ENCODE data around the gene KANK4.

Gene KANK4

DNA sequence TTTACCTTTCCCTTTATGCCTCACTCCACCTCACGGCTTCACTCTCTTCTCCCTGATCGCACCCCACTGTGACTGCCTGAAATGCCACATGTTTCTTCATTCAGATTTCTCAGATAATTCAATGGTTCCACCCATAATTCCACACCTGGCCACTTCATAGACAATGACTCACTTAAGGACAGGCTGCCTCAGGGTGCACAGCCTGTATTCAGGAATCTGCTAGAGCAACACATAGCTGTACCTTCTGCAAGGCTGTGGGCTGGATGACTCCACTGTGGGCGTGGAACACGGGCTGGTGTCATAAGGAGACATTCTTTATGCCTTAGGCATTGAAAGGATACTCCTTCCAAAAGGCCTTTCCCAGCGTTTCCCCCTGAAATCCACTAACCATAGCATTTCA lies 88.5 kb downstream of the KANK4 start:
- Histone ChIP-seq H3K79me2 (ENCODE audit: insufficient read depth, low read length) (no peaks in the 10 kb centered on the region), H3F3A (ENCODE audit: insufficient read depth) (no peaks in the 10 kb centered on the region), H4K20me1 (ENCODE audit: low read depth, low read length) (no peaks in the 10 kb centered on the region), H3K27ac (ENCODE audit: low read depth, low read length) (no peak overlapping the region), H3K9me3 (ENCODE audit: insufficient read depth, low read length) (no peaks in the 10 kb centered on the region), H3K36me3 (ENCODE audit: low read length) (no peaks in the 10 kb centered on the region), H3K9me2 (replicated peaks; ENCODE audit: insufficient read depth, low read length) (no peaks in the 10 kb centered on the region), H3K9ac (ENCODE audit: low read length) (no peak overlapping the region), H3K4me3 (ENCODE audit: insufficient read depth, low read length, poor library complexity, severe bottlenecking) (no peak overlapping the region), H2AFZ (ENCODE audit: low read depth, low read length, severe bottlenecking) (no peak overlapping the region), H3K4me2 (ENCODE audit: low read depth, low read length, poor library complexity, severe bottlenecking) (no peak overlapping the region), H3K27me3 (ENCODE audit: low read length) (no peaks in the 10 kb centered on the region)
- TF ChIP-seq EZH2phosphoT487 (conservative IDR thresholded peaks at IDR 0.05; ENCODE audit: low read length) (no peak), CTCF (IDR thresholded peaks at IDR 0.05; ENCODE audit: insufficient read depth, low read length, poor library complexity, severe bottlenecking) (no peak)

GRCh38 chr1:62229932-62230331 lies 89.3 kb downstream of the KANK4 start:
- Histone ChIP-seq H3K27me3 (ENCODE audit: low read length) (no peaks in the 10 kb centered on the region), H4K20me1 (ENCODE audit: low read depth, low read length) (no peaks in the 10 kb centered on the region), H3K9me2 (replicated peaks; ENCODE audit: insufficient read depth, low read length) (no peaks in the 10 kb centered on the region), H3K4me3 (ENCODE audit: insufficient read depth, low read length, poor library complexity, severe bottlenecking) (no peak overlapping the region), H3K9ac (ENCODE audit: low read length) (no peak overlapping the region), H3K36me3 (ENCODE audit: low read length) (no peaks in the 10 kb centered on the region), H3F3A (ENCODE audit: insufficient read depth) (no peaks in the 10 kb centered on the region), H3K9me3 (ENCODE audit: insufficient read depth, low read length) (no peaks in the 10 kb centered on the region), H2AFZ (ENCODE audit: low read depth, low read length, severe bottlenecking) (no peak overlapping the region), H3K27ac (ENCODE audit: low read depth, low read length) (no peak overlapping the region), H3K4me2 (ENCODE audit: low read depth, low read length, poor library complexity, severe bottlenecking) (no peak overlapping the region), H3K79me2 (ENCODE audit: insufficient read depth, low read length) (no peaks in the 10 kb centered on the region)
- TF ChIP-seq EZH2phosphoT487 (conservative IDR thresholded peaks at IDR 0.05; ENCODE audit: low read length): no peak
- TF ChIP-seq CTCF (IDR thresholded peaks at IDR 0.05; ENCODE audit: insufficient read depth, low read length, poor library complexity, severe bottlenecking): no peak

DNA sequence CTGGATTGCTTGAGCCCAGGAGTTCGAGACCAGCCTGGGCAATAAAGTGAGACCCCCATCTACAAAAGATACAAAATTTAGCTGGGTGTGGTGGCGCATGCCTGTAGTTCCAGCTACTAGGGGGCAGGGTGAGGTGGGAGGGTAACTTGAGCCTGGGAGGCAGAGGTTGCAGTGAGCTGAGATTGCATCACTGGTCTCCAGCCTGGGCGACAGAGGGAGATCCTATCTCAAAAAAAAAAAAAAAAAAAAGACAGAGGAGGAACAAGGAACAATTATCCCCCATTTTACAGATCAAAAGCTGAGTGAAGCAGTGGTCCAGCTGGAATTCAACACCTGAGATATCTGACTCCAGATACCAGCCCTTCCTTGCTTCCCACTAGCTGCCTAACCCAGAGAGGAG lies 89.8 kb downstream of the KANK4 start:
- H3K27ac ChIP-seq (ENCODE audit: low read depth, low read length): no peak overlapping the region
- no peak overlapping the region for H3K9ac ChIP-seq (ENCODE audit: low read length)
- no peaks in the 10 kb centered on the region for H3K36me3 ChIP-seq (ENCODE audit: low read length)
- no peaks in the 10 kb centered on the region for H3K27me3 ChIP-seq (ENCODE audit: low read length)
- no peaks in the 10 kb centered on the region for H4K20me1 ChIP-seq (ENCODE audit: low read depth, low read length)
- no peak overlapping the region for H2AFZ ChIP-seq (ENCODE audit: low read depth, low read length, severe bottlenecking)
- H3K9me3 ChIP-seq (ENCODE audit: insufficient read depth, low read length): no peaks in the 10 kb centered on the region
- TF ChIP-seq EZH2phosphoT487 (conservative IDR thresholded peaks at IDR 0.05; ENCODE audit: low read length): no peak
- no peak for TF ChIP-seq CTCF (IDR thresholded peaks at IDR 0.05; ENCODE audit: insufficient read depth, low read length, poor library complexity, severe bottlenecking)
- no peaks in the 10 kb centered on the region for H3F3A ChIP-seq (ENCODE audit: insufficient read depth)
- H3K4me3 ChIP-seq (ENCODE audit: insufficient read depth, low read length, poor library complexity, severe bottlenecking): no peak overlapping the region
- no peak overlapping the region for H3K4me2 ChIP-seq (ENCODE audit: low read depth, low read length, poor library complexity, severe bottlenecking)
- H3K79me2 ChIP-seq (ENCODE audit: insufficient read depth, low read length): no peaks in the 10 kb centered on the region
- no peaks in the 10 kb centered on the region for H3K9me2 ChIP-seq (replicated peaks; ENCODE audit: insufficient read depth, low read length)

DNA sequence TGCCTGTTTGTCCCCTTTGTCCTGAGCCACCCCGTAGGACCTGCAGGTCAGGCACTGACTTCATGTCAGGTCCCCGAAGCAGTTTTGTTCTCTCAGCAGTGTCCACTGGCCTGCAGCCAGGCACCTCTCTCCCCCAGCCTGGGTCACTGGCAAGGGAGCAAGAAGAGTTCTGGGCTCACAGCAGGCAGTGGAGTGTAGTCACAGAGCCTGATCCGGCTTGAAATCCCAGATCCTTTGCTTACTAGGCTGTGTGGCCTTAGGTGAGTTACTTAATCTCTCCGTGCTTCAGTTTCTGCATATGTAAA lies 90.4 kb downstream of the KANK4 start:
- Histone ChIP-seq H3K27ac (ENCODE audit: low read depth, low read length) (no peak overlapping the region), H3K9ac (ENCODE audit: low read length) (no peak overlapping the region), H3K36me3 (ENCODE audit: low read length) (no peaks in the 10 kb centered on the region), H3K9me2 (replicated peaks; ENCODE audit: insufficient read depth, low read length) (no peaks in the 10 kb centered on the region), H3K4me2 (ENCODE audit: low read depth, low read length, poor library complexity, severe bottlenecking) (no peak overlapping the region), H3K27me3 (ENCODE audit: low read length) (no peaks in the 10 kb centered on the region), H3K79me2 (ENCODE audit: insufficient read depth, low read length) (no peaks in the 10 kb centered on the region), H3K9me3 (ENCODE audit: insufficient read depth, low read length) (no peaks in the 10 kb centered on the region), H2AFZ (ENCODE audit: low read depth, low read length, severe bottlenecking) (no peak overlapping the region), H3K4me3 (ENCODE audit: insufficient read depth, low read length, poor library complexity, severe bottlenecking) (no peak overlapping the region), H4K20me1 (ENCODE audit: low read depth, low read length) (no peaks in the 10 kb centered on the region), H3F3A (ENCODE audit: insufficient read depth) (no peaks in the 10 kb centered on the region)
- no peak for TF ChIP-seq EZH2phosphoT487 (conservative IDR thresholded peaks at IDR 0.05; ENCODE audit: low read length)
- no peak for TF ChIP-seq CTCF (IDR thresholded peaks at IDR 0.05; ENCODE audit: insufficient read depth, low read length, poor library complexity, severe bottlenecking)

Data from SU-DHL-6 (cell line).